HepG2 (cell line): ENCODE measurements around the gene LSMEM2. TPM values are rescaled to one million over a fixed set of nuclear protein-coding genes. Genes with fewer than 3 reads are reported as not detected.
A peak's percentile ranks its signal among the peaks of the same experiment; 100 is the strongest.

ENCODE experiments used
- AHR ChIP-seq: IDR thresholded peaks from 2 replicates; pipeline ENCODE4 v1.6.1; 2018; ENCODE audit warnings: missing genetic modification reagents, missing compliant biosample characterization
- DDIT3 ChIP-seq: sonication (generic); formaldehyde crosslinking; IDR thresholded peaks from 2 replicates; pipeline ENCODE4 v1.4.0; 2020; ENCODE audit warnings: mild to moderate bottlenecking, missing genetic modification reagents
- E2F1 ChIP-seq: sonication (generic); formaldehyde crosslinking; IDR thresholded peaks from 2 replicates; pipeline ENCODE4 v1.5.0; 2020; ENCODE audit warnings: missing genetic modification reagents
- HOXA3 ChIP-seq: sonication (generic); formaldehyde crosslinking; IDR thresholded peaks from 2 replicates; pipeline ENCODE4 v1.5.0; 2020; ENCODE audit warnings: missing genetic modification reagents
- NAIF1 ChIP-seq: sonication (generic); formaldehyde crosslinking; IDR thresholded peaks from 2 replicates; pipeline ENCODE4 v1.5.0; 2020; ENCODE audit warnings: mild to moderate bottlenecking, missing genetic modification reagents, borderline replicate concordance
- NR3C1 ChIP-seq: sonication (generic); formaldehyde crosslinking; IDR thresholded peaks from 2 replicates; pipeline ENCODE4 v1.4.0; 2020; ENCODE audit warnings: missing genetic modification reagents
- RNF219 ChIP-seq: sonication (generic); formaldehyde crosslinking; IDR thresholded peaks from 2 replicates; pipeline ENCODE4 v1.5.0; 2020; ENCODE audit warnings: mild to moderate bottlenecking, missing genetic modification reagents
- TAF1 ChIP-seq: sonication (generic); formaldehyde crosslinking; IDR thresholded peaks from 2 replicates; pipeline ENCODE4 v1.4.0; 2020; ENCODE audit warnings: missing genetic modification reagents
- ZGPAT ChIP-seq: IDR thresholded peaks from 2 replicates; pipeline ENCODE4 v1.6.1; 2016; ENCODE audit warnings: mild to moderate bottlenecking
- ZNF619 ChIP-seq: sonication (generic); formaldehyde crosslinking; IDR thresholded peaks from 2 replicates; pipeline ENCODE4 v1.4.0; 2020; ENCODE audit warnings: mild to moderate bottlenecking, missing genetic modification reagents
- polyA plus RNA-seq, 8 experiments: library from polyadenylated mRNA; depleted of rRNA in 3 of 8; stranded (reverse) in 7 of 8; unstranded in 1 of 8; fragments of >200 nt; fragmentation: Illumina TruSeq in 4 of 8; extraction: Trizol in 4 of 8; gene quantifications; 2 replicates each; pipeline versions ENCODE4 v1.2.1 to v1.2.3, GENCODE V29; 2011 to 2016; ENCODE audit warnings: low read depth in 4 of 8, missing spikeins in 1 of 8, mixed read lengths in 1 of 8; ENCODE audit not compliant: insufficient read depth in 1 of 8
- total RNA-seq, 5 experiments: library from RNA; depleted of rRNA; stranded (reverse); fragments of >200 nt; fragmentation: Illumina TruSeq; extraction: Trizol; gene quantifications; 2 replicates each; pipeline ENCODE4 v1.2.3, GENCODE V29; 2016; ENCODE audit warnings: low read depth in 1 of 5

Gene LSMEM2
- total and polyA plus RNA-seq, 2 of the 13 experiments (the other 11 are each of a cell fraction or from before 2014, with no cell fraction given) = 0.07 to 0.41 TPM

DNA sequence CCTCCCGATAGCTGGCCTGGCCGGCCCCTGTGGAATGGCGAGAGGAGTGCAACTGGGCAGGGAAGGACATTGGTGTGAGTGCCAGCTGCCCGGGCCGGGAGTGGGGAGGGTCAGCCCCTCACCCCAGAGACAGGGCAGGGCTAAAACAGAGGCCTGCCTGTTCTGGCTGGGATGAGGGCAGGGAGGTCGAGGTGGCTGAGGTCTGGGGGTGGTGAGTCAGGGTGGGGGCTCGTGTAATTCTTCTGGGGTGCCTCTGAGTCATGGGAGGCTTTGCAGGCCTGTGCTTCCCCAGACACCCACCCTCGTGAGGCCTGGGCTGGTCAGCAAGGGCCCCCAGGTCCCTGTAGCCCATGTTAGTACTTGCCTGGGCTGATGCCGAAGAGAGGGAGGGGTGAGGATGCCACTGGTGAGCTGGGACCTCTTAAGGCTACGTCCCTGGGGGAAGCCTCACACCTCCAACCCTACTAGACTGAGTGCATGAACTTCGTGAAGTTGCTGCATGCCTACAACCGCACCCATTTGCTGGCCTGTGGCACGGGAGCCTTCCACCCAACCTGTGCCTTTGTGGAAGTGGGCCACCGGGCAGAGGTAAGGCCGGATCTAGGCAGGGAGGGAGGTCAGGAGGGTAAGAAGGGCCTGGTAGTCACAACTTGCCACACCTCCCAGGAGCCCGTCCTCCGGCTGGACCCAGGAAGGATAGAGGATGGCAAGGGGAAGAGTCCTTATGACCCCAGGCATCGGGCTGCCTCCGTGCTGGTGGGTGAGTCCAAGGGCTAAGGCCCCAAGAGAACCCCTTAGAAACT lies 8.3 kb upstream of the LSMEM2 start (continued):
- no peak for TF ChIP-seq E2F1 (CRISPR knock-in tag)
- no peak for TF ChIP-seq ZNF619 (CRISPR knock-in tag)
- no peak for TF ChIP-seq NAIF1
- TF ChIP-seq RNF219 = no peak
- no peak for TF ChIP-seq HOXA3 (CRISPR knock-in tag)
- TF ChIP-seq ZGPAT (CRISPR knock-in tag) = no peak
- TF ChIP-seq AHR (CRISPR knock-in tag) = 0 out of 2 replicates have a peak, but pooled peaks have one; percentile 47
- no peak for TF ChIP-seq NR3C1 (CRISPR knock-in tag)
- no peak for TF ChIP-seq DDIT3 (CRISPR knock-in tag)
- TF ChIP-seq TAF1 (CRISPR knock-in tag) = peak; percentile 34; the same call in 1 of the 2 replicates
- TF ChIP-seq, all 625 proteins: peak for 35
